SK-N-SH treated with all-trans-retinoic acid at 6 μM for 48 hours (cell line): Measurements from ENCODE around the gene GATM.

Experiments
- ATAC-seq: fragments of 200-7000 bp; cut with Tn5 transposase; 3 replicates; pipeline ENCODE4 v1.9.1; 2020; ENCODE audit warnings: mild to moderate bottlenecking, moderate library complexity
- ARNTL ChIP-seq: fragments of 450-650 bp; formaldehyde crosslinking; IDR thresholded peaks from 2 replicates; pipeline ENCODE4 v1.5.0; 2020; ENCODE audit warnings: low read depth, mild to moderate bottlenecking, moderate library complexity, borderline replicate concordance
- CREB5 ChIP-seq: fragments of 250-450 bp; sonication (Bioruptor Pico); IDR thresholded peaks from 2 replicates; pipeline ENCODE4 v1.5.1; 2020; ENCODE audit warnings: low read depth, mild to moderate bottlenecking, moderate library complexity
- CSRNP3 ChIP-seq: fragments of 250-450 bp; sonication (Bioruptor Pico); IDR thresholded peaks from 2 replicates; pipeline ENCODE4 v1.5.1; 2021; ENCODE audit warnings: mild to moderate bottlenecking, moderate library complexity
- GLIS3 ChIP-seq: fragments of 250-450 bp; sonication (Bioruptor Pico); IDR thresholded peaks from 2 replicates; pipeline ENCODE4 v1.5.0; 2020; ENCODE audit warnings: mild to moderate bottlenecking, moderate library complexity
- ISL1 ChIP-seq: fragments of 250-450 bp; sonication (Bioruptor Pico); IDR thresholded peaks from 2 replicates; pipeline ENCODE4 v2.1.2; 2022; ENCODE audit warnings: mild to moderate bottlenecking, moderate library complexity
- OSR1 ChIP-seq: fragments of 250-450 bp; sonication (Bioruptor Pico); IDR thresholded peaks from 2 replicates; pipeline ENCODE4 v1.8.0; 2022; ENCODE audit warnings: moderate library complexity, mild to moderate bottlenecking, inconsistent platforms
- PATZ1 ChIP-seq: fragments of 250-450 bp; sonication (Bioruptor Pico); IDR thresholded peaks from 2 replicates; pipeline ENCODE4 v1.8.0; 2020; ENCODE audit warnings: mild to moderate bottlenecking, moderate library complexity, borderline replicate concordance
- POU6F1 ChIP-seq: fragments of 250-450 bp; sonication (Bioruptor Pico); IDR thresholded peaks from 2 replicates; pipeline ENCODE4 v1.8.0; 2021; ENCODE audit warnings: low read depth, mild to moderate bottlenecking, moderate library complexity, borderline replicate concordance
- PPARA ChIP-seq: fragments of 250-450 bp; sonication (Bioruptor Pico); IDR thresholded peaks from 2 replicates; pipeline ENCODE4 v1.5.0; 2020; ENCODE audit warnings: mild to moderate bottlenecking, borderline replicate concordance
- RARB ChIP-seq: fragments of 250-450 bp; sonication (Bioruptor Pico); IDR thresholded peaks from 2 replicates; pipeline ENCODE4 v1.8.0; 2021; ENCODE audit warnings: mild to moderate bottlenecking, moderate library complexity
- TCF4 ChIP-seq: fragments of 250-450 bp; sonication (Bioruptor Pico); IDR thresholded peaks from 2 replicates; pipeline ENCODE4 v1.8.0; 2021; ENCODE audit warnings: mild to moderate bottlenecking, moderate library complexity, borderline replicate concordance
- TOX ChIP-seq: fragments of 250-450 bp; sonication (Bioruptor Pico); IDR thresholded peaks from 2 replicates; pipeline ENCODE4 v1.8.0; 2021; ENCODE audit warnings: mild to moderate bottlenecking, moderate library complexity, borderline replicate concordance
- TSHZ2 ChIP-seq: fragments of 250-450 bp; sonication (Bioruptor Pico); IDR thresholded peaks from 2 replicates; pipeline ENCODE4 v1.5.0; 2020; ENCODE audit warnings: mild to moderate bottlenecking, moderate library complexity
- ZFP3 ChIP-seq: fragments of 250-450 bp; sonication (Bioruptor Pico); IDR thresholded peaks from 2 replicates; pipeline ENCODE4 v1.5.0; 2020; ENCODE audit warnings: mild to moderate bottlenecking, moderate library complexity
- ZFP30 ChIP-seq: fragments of 450-650 bp; formaldehyde crosslinking; IDR thresholded peaks from 2 replicates; pipeline ENCODE4 v1.5.0; 2022; ENCODE audit warnings: mild to moderate bottlenecking, moderate library complexity
- ZNF565 ChIP-seq: fragments of 450-650 bp; formaldehyde crosslinking; conservative IDR thresholded peaks from 2 replicates; pipeline ENCODE4 v1.5.0; 2020; ENCODE audit warnings: low read depth, mild to moderate bottlenecking, moderate library complexity
- ZNF70 ChIP-seq: fragments of 450-650 bp; formaldehyde crosslinking; IDR thresholded peaks from 2 replicates; pipeline ENCODE4 v1.5.0; 2020; ENCODE audit warnings: mild to moderate bottlenecking, moderate library complexity
- ZNF8 ChIP-seq: fragments of 450-650 bp; formaldehyde crosslinking; IDR thresholded peaks from 2 replicates; pipeline ENCODE4 v1.5.0; 2020; ENCODE audit warnings: mild to moderate bottlenecking, moderate library complexity

The GATM gene

GRCh38 chr15:45397116-45397665, 18.8 kb upstream of the GATM start:
- no peak for ATAC-seq
- TF ChIP-seq POU6F1 (CRISPR knock-in tag) (no peak), CREB5 (CRISPR knock-in tag) (no peak), RARB (CRISPR knock-in tag) (no peak), ZNF8 (no peak), PATZ1 (CRISPR knock-in tag) (no peak), TOX (CRISPR knock-in tag) (no peak)

- no peak for ATAC-seq
- TF ChIP-seq ZNF70 (no peak), ISL1 (CRISPR knock-in tag) (no peak), PATZ1 (CRISPR knock-in tag) (no peak), ZNF565 (CRISPR knock-in tag) (no peak), CSRNP3 (CRISPR knock-in tag) (no peak), ZFP3 (no peak), PPARA (CRISPR knock-in tag) (no peak), GLIS3 (CRISPR knock-in tag) (no peak), ARNTL (CRISPR knock-in tag) (no peak), ZNF8 (no peak), TCF4 (no peak), OSR1 (CRISPR knock-in tag) (no peak)
These were observed 17.6 kb upstream of the GATM start for GRCh38 chr15:45395943-45396342.

GRCh38 chr15:45394681-45395080, 16.3 kb upstream of the GATM start:
- no peak for ATAC-seq
- TF ChIP-seq TOX (CRISPR knock-in tag) (no peak), PATZ1 (CRISPR knock-in tag) (no peak)

GRCh38 chr15:45393851-45394250, 15.5 kb upstream of the GATM start:
- ATAC-seq = peak; percentile 37; the same call in 1 of the 3 replicates
- TF ChIP-seq ISL1 (CRISPR knock-in tag) (no peak), TSHZ2 (CRISPR knock-in tag) (no peak), POU6F1 (CRISPR knock-in tag) (no peak), CREB5 (CRISPR knock-in tag) (no peak), ZNF8 (no peak), ZFP30 (CRISPR knock-in tag) (no peak)
